Neural crest cell (in vitro differentiated cells): ENCODE results near the gene CCDC54. TPM values are rescaled to one million over a fixed set of nuclear protein-coding genes. Genes with fewer than 3 reads are reported as not detected.
A peak's percentile ranks its signal among the peaks of the same experiment; 100 is the strongest.

Experiments
- DNase-seq: peaks from one replicate; pipeline ENCODE4 v3.0.0; 2021; ENCODE audit warnings: low read depth, mixed read lengths, low spot score
- H3K27ac Mint-ChIP-seq: one replicate; pipeline ENCODE4 v1.8.0; 2021; ENCODE audit warnings: mild to moderate bottlenecking, mixed read lengths; ENCODE audit not compliant: unreplicated experiment
- H3K27me3 Mint-ChIP-seq: 2 replicates; pipeline ENCODE4 v1.8.0; 2021; ENCODE audit warnings: low read depth, mild to moderate bottlenecking, mixed read lengths
- H3K36me3 Mint-ChIP-seq: 2 replicates; pipeline ENCODE4 v1.8.0; 2021; ENCODE audit warnings: low read depth, mild to moderate bottlenecking, mixed read lengths
- H3K4me1 Mint-ChIP-seq: 2 replicates; pipeline ENCODE4 v1.8.0; 2021; ENCODE audit warnings: mixed read lengths
- H3K4me3 Mint-ChIP-seq: one replicate; pipeline ENCODE4 v1.8.0; 2021; ENCODE audit warnings: mild to moderate bottlenecking, mixed read lengths
- H3K9me3 Mint-ChIP-seq: 2 replicates; pipeline ENCODE4 v1.8.0; 2021; ENCODE audit warnings: mixed read lengths
- total RNA-seq: library from RNA; stranded (reverse); gene quantifications from 2 replicates; pipeline ENCODE4 v1.2.1, GENCODE V29; 2021
- TF ChIP-seq, protein P1 (sequence below): fragments of 200-600 bp; sonication (generic); conservative IDR thresholded peaks from 2 replicates; pipeline ENCODE4 v1.5.0; 2021; ENCODE audit warnings: antibody characterized with exemption, mild to moderate bottlenecking

Gene CCDC54
- total RNA-seq, 1 donor from 2014 or later = not detected

DNA sequence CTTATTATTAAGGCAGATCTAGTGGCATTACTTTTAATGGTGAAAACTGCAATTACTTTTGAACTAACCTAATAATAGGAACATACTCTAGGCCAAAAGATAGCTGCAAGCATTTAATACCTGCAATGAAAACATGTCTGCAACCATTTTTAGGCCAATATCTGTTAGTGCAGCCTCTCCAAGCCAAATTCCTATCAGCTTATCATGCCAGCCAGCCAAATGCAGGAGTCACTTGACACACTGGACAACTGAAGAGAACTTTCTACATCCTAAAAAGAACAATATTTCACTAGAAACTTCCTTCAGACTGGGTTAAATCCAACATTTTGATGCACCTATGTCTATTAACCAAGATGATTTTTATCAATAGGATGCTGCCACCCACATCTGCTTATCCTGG is 33.8 kb downstream of the CCDC54 start:
- H3K9me3 Mint-ChIP-seq = peaks cover 11% of the 10 kb centered on the region
- TF ChIP-seq, protein P1, sequence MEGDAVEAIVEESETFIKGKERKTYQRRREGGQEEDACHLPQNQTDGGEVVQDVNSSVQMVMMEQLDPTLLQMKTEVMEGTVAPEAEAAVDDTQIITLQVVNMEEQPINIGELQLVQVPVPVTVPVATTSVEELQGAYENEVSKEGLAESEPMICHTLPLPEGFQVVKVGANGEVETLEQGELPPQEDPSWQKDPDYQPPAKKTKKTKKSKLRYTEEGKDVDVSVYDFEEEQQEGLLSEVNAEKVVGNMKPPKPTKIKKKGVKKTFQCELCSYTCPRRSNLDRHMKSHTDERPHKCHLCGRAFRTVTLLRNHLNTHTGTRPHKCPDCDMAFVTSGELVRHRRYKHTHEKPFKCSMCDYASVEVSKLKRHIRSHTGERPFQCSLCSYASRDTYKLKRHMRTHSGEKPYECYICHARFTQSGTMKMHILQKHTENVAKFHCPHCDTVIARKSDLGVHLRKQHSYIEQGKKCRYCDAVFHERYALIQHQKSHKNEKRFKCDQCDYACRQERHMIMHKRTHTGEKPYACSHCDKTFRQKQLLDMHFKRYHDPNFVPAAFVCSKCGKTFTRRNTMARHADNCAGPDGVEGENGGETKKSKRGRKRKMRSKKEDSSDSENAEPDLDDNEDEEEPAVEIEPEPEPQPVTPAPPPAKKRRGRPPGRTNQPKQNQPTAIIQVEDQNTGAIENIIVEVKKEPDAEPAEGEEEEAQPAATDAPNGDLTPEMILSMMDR = no peak
- no peak for DNase-seq
- no peak overlapping the region for H3K4me3 Mint-ChIP-seq
- H3K27ac Mint-ChIP-seq = no peak overlapping the region
- H3K4me1 Mint-ChIP-seq = no peaks in the 10 kb centered on the region
- H3K36me3 Mint-ChIP-seq = no peaks in the 10 kb centered on the region
- H3K27me3 Mint-ChIP-seq = no peaks in the 10 kb centered on the region

DNA sequence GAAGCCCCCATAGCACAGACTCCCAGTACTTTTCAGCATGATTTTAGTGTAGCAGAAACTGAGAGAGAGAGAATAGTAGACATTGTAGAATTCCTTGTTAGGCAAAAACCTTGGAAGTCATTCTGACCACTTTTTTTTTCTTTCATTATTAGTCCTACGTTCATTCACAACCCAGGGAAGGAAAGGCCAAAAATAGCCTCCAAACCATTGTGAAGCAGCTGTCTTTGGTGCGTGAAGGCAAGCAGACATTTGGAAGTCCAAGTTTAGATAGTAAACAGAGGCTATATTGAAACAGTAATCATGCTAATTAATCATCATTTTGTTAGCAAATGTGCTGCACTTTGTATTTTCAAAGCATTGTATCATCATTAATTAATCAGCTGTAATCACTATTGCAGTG is 34.5 kb downstream of the CCDC54 start:
- Mint-ChIP-seq H3K4me1 (no peaks in the 10 kb centered on the region), H3K27me3 (no peaks in the 10 kb centered on the region), H3K36me3 (no peaks in the 10 kb centered on the region), H3K27ac (no peak overlapping the region), H3K4me3 (no peak overlapping the region), H3K9me3 (peaks cover 11% of the 10 kb centered on the region)
- DNase-seq = no peak
- TF ChIP-seq, protein P1 = no peak

DNA sequence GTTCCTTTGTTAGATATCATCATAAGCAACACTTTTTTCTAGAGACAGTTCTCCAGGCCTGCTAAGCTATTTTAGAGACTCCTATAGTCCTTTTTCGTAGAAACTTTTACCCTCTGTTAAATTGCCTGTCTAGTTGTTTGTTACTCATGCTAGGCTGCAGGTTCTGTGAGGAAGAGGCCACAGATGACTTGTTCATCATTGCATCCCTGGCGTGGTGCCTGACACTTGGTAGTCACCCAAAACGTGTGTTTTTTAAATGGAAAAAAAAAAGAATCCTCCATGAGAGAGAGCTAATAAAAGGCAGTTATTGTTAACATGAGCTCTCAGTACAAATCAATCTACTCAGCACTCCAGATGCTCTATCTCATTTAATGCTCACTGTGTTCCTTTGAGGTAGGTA is 35.1 kb downstream of the CCDC54 start:
- TF ChIP-seq, protein P1 = no peak
- Mint-ChIP-seq H3K4me1 (no peaks in the 10 kb centered on the region), H3K36me3 (no peaks in the 10 kb centered on the region), H3K27ac (no peak overlapping the region), H3K4me3 (no peak overlapping the region), H3K27me3 (no peaks in the 10 kb centered on the region), H3K9me3 (peaks cover 11% of the 10 kb centered on the region)
- no peak for DNase-seq

DNA sequence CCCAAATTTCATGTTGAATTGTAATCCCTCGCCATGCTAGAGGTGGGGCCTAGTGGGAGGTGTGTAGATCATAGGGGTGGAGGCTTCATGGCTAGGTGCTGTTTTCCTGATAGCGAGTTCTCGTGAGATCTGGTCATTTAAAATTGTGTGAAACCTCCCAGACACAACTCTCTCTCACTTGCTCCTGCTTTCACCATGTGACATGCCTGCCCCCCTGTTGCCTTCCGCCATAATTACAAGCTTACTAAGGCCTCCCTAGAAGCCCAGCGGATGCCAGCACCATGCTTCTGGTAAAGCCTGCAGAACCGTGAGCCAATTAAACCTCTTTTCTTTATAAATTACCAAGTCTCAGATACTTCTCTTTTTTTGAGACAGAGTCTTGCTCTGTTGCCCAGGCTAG is 36.0 kb downstream of the CCDC54 start:
- Mint-ChIP-seq H3K27ac (peak overlapping the region; percentile 74), H3K27me3 (no peaks in the 10 kb centered on the region), H3K4me3 (no peak overlapping the region), H3K36me3 (no peaks in the 10 kb centered on the region), H3K4me1 (no peaks in the 10 kb centered on the region), H3K9me3 (peaks cover 11% of the 10 kb centered on the region)
- no peak for DNase-seq
- TF ChIP-seq, protein P1 = no peak

DNA sequence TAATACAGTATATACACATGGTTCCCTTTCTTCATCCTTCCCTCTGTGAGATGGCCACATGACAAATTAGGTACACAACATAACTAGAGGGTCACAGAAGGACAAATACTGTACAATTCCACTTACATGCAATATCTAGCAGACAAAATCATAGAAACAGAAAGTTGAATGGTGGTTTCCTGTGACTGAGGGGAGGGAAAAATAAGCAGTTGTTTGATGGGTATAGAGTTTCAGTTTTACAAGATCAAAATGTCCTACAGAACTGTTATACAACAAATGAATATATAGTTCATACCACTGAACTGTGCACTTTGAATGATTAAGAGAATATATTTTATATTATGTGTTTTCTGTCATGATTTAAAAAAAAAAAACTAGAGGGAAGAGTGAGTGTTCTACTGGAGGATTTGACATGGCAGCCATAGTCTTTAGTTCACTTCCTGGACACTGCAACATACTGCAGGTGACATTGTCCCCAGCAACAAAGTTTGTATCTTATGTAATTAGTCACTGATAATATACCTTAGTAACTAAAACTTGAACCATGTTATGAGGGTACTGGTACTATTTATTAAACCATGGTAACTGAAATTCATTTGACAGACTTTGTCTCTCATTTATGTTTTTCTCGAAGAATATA is 37.2 kb downstream of the CCDC54 start:
- H3K4me3 Mint-ChIP-seq = no peak overlapping the region
- no peaks in the 10 kb centered on the region for H3K36me3 Mint-ChIP-seq

More for the DNA sequence above, 37.2 kb downstream of the CCDC54 start:
- Mint-ChIP-seq H3K27ac (no peak overlapping the region), H3K4me1 (no peaks in the 10 kb centered on the region), H3K9me3 (peaks cover 9% of the 10 kb centered on the region), H3K27me3 (no peaks in the 10 kb centered on the region)
- DNase-seq = no peak
- TF ChIP-seq, protein P1 = no peak
